Caco-2 (cell line): Measurements from ENCODE around the gene SORL1. TPM values are rescaled to one million over a fixed set of nuclear protein-coding genes. Genes with fewer than 3 reads are reported as not detected.
A peak's percentile ranks its signal among the peaks of the same experiment; 100 is the strongest.

Source experiments
- BruUV-seq: library from RNA; stranded (reverse); fragments of 400-500 nt; replicated peaks from 2 replicates; lab custom pipeline; 2021; lab: Mats Ljungman, UMichigan
- CTCF ChIA-PET: fragments of 300-600 bp; sonication (Branson Sonifier 250); formaldehyde crosslinking; loops from one replicate; lab custom pipeline; 2022; ENCODE audit warnings: antibody characterized with exemption; lab: Charles Lee
- POLR2A ChIA-PET: fragments of 300-600 bp; sonication (Branson Sonifier 250); formaldehyde crosslinking; loops from one replicate; lab custom pipeline; 2022; ENCODE audit warnings: antibody characterized with exemption; lab: Charles Lee
- DNase-seq, 2 experiments: peaks; one replicate each; pipeline versions ENCODE4 v3.0.0 to v3.0.0-alpha.2; 2020 to 2022
- H3K27me3 ChIP-seq: replicated peaks from 2 replicates; pipeline ENCODE4 v1.6.0; 2011; ENCODE audit warnings: low read length; ENCODE audit not compliant: control insufficient read depth, insufficient read depth
- H3K36me3 ChIP-seq: 2 replicates; pipeline ENCODE4 v1.5.1; 2011; ENCODE audit warnings: low read length; ENCODE audit not compliant: control insufficient read depth, insufficient read depth
- H3K4me1 ChIP-seq: fragments of 250-450 bp; sonication (Bioruptor Pico); 2 replicates; pipeline ENCODE4 v1.5.1; 2020; ENCODE audit warnings: mild to moderate bottlenecking
- H3K4me3 ChIP-seq: 2 replicates; pipeline ENCODE4 v1.5.1; 2011; ENCODE audit warnings: low read depth, mild to moderate bottlenecking, control low read depth, low read length
- H3K9me3 ChIP-seq: fragments of 250-450 bp; sonication (Bioruptor Pico); 2 replicates; pipeline ENCODE4 v1.5.1; 2020; ENCODE audit warnings: mild to moderate bottlenecking, moderate library complexity
- H3K27ac Mint-ChIP-seq: one replicate; pipeline ENCODE4 v1.8.0; 2022; ENCODE audit warnings: mixed read lengths; ENCODE audit not compliant: unreplicated experiment
- H3K27me3 Mint-ChIP-seq: one replicate; pipeline ENCODE4 v1.8.0; 2022; ENCODE audit warnings: mixed read lengths; ENCODE audit not compliant: insufficient read depth, unreplicated experiment
- H3K36me3 Mint-ChIP-seq: one replicate; pipeline ENCODE4 v1.8.0; 2022; ENCODE audit warnings: mild to moderate bottlenecking, mixed read lengths; ENCODE audit not compliant: insufficient read depth, unreplicated experiment
- H3K4me1 Mint-ChIP-seq: one replicate; pipeline ENCODE4 v1.8.0; 2022; ENCODE audit warnings: low read depth, mixed read lengths; ENCODE audit not compliant: unreplicated experiment
- H3K4me3 Mint-ChIP-seq: one replicate; pipeline ENCODE4 v1.8.0; 2022; ENCODE audit warnings: mild to moderate bottlenecking, moderate library complexity, mixed read lengths; ENCODE audit not compliant: unreplicated experiment
- H3K9me3 Mint-ChIP-seq: one replicate; pipeline ENCODE4 v1.8.0; 2022; ENCODE audit warnings: mixed read lengths; ENCODE audit not compliant: unreplicated experiment
- intact Hi-C: fragments of 100-400 bp; cut with micrococcal nuclease; formaldehyde crosslinking; loops from one replicate; pipeline ENCODE4 v1.10.0; 2022; ENCODE audit not compliant: unreplicated experiment
- total RNA-seq: library from RNA; stranded (reverse); gene quantifications from 2 replicates; pipeline ENCODE4 v1.2.3, GENCODE V29; 2022
- TF ChIP-seq, protein P1 (sequence below), 2 experiments: fragments of 200-600 bp in 1 of 2; IDR thresholded peaks; 1 replicate in 1 of 2; 2 replicates in 1 of 2; pipeline versions ENCODE4 v1.5.1 to v1.8.0; 2011 to 2022; ENCODE audit warnings: antibody characterized with exemption in 1 of 2, control low read depth in 1 of 2, inconsistent platforms in 1 of 2, low read depth in 1 of 2, low read length in 1 of 2, mild to moderate bottlenecking in 1 of 2, moderate library complexity in 1 of 2; ENCODE audit not compliant: insufficient read depth in 1 of 2, severe bottlenecking in 1 of 2, unreplicated experiment in 1 of 2

The SORL1 gene
- total RNA-seq, 1 experiment from 2014 or later = 26.3 TPM

DNA sequence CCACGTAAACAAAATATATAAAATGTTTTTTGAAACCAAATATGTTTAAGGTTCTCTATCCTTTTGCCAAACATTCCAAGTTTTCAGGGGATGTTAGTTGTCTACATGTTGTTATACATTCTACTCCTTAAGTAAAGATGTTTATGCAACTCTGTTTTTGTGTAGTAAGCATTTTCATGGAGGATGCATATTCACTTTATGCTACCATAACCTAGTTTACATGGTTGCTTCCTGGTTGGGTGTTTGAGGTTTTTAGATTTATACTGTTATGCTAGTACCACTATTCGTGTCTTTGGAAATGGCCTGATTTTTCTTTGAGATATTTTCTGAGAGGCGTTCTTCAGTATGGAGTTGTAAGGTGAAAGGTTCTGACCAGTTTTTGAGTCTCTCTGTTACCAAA, 131.7 kb downstream of the SORL1 start:
- ChIA-PET CTCF (no interaction called here), POLR2A (no interaction called here)
- peaks cover 14% of the 10 kb centered on the region for H3K9me3 Mint-ChIP-seq
- no peak for DNase-seq
- peaks cover 16% of the 10 kb centered on the region for H3K4me1 ChIP-seq
- peaks cover 5% of the 10 kb centered on the region for H3K9me3 ChIP-seq
- H3K4me3 Mint-ChIP-seq = no peak overlapping the region
- intact Hi-C loops = no loop called here
- no peaks in the 10 kb centered on the region for H3K27me3 ChIP-seq
- H3K27ac Mint-ChIP-seq = no peak overlapping the region
- no peaks in the 10 kb centered on the region for H3K4me1 Mint-ChIP-seq
- no peaks in the 10 kb centered on the region for H3K36me3 ChIP-seq
- no TSS peak for BruUV-seq
- no peaks in the 10 kb centered on the region for H3K27me3 Mint-ChIP-seq
- TF ChIP-seq, protein P1, sequence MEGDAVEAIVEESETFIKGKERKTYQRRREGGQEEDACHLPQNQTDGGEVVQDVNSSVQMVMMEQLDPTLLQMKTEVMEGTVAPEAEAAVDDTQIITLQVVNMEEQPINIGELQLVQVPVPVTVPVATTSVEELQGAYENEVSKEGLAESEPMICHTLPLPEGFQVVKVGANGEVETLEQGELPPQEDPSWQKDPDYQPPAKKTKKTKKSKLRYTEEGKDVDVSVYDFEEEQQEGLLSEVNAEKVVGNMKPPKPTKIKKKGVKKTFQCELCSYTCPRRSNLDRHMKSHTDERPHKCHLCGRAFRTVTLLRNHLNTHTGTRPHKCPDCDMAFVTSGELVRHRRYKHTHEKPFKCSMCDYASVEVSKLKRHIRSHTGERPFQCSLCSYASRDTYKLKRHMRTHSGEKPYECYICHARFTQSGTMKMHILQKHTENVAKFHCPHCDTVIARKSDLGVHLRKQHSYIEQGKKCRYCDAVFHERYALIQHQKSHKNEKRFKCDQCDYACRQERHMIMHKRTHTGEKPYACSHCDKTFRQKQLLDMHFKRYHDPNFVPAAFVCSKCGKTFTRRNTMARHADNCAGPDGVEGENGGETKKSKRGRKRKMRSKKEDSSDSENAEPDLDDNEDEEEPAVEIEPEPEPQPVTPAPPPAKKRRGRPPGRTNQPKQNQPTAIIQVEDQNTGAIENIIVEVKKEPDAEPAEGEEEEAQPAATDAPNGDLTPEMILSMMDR (IDR thresholded peaks at IDR 0.05; ENCODE audit: insufficient read depth in 1 of 2, low read depth in 1 of 2, low read length in 1 of 2, severe bottlenecking in 1 of 2, unreplicated experiment in 1 of 2) = no peak
- no peak overlapping the region for H3K4me3 ChIP-seq
- peaks cover 6% of the 10 kb centered on the region for H3K36me3 Mint-ChIP-seq

DNA sequence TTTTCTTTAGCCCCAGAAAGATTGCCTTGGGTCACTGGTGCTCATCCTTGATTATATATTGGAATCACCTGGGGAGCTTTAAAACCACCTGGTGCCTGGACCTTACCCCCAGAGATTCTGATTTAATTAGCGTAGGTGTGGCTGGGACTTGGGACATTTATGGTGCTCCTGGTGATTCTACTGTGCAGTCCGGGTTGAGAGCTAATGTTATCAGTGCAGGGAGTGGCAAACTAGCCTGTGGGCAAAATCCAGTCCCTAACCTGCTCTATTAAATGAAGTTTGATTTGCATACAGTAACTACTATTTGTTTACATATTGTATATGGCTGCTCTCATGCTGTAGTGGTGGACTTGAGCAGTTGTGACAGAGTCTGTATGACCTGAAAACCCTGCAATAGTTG, 134.6 kb downstream of the SORL1 start:
- TF ChIP-seq, protein P1 (IDR thresholded peaks at IDR 0.05; ENCODE audit: insufficient read depth in 1 of 2, low read depth in 1 of 2, low read length in 1 of 2, severe bottlenecking in 1 of 2, unreplicated experiment in 1 of 2) = no peak
- H3K27ac Mint-ChIP-seq = no peak overlapping the region
- no peaks in the 10 kb centered on the region for H3K4me1 Mint-ChIP-seq
- peak; percentile 44 to 71 for DNase-seq
- no peaks in the 10 kb centered on the region for H3K27me3 Mint-ChIP-seq
- H3K36me3 Mint-ChIP-seq = no peaks in the 10 kb centered on the region
- intact Hi-C loops = no loop called here
- Histone ChIP-seq H3K27me3 (no peaks in the 10 kb centered on the region), H3K36me3 (peaks cover 2% of the 10 kb centered on the region; the same call in 1 of the 2 replicates), H3K4me1 (peaks cover 16% of the 10 kb centered on the region), H3K4me3 (no peak overlapping the region), H3K9me3 (no peaks in the 10 kb centered on the region)
- ChIA-PET POLR2A (no interaction called here), CTCF (no interaction called here)
- no peak overlapping the region for H3K4me3 Mint-ChIP-seq
- H3K9me3 Mint-ChIP-seq = no peaks in the 10 kb centered on the region
- no TSS peak for BruUV-seq

DNA sequence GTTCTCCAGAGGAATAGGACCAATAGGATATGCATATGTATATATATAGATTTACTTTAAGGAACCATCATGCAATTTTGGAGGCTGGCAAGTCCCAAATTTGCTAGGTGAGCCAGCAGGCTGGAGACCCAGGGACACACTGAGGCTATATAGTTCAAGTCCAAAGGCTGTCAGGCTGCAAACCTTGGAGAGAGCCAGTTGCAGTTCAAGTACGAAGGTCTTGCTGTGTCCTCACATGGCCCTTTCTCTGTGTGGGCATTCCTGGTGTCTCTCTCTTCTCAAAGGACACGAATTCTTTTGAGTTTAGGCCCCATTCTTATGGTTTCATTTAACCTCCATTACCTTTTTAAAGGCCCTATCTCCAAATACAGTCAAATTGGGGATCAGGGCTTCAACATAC, 135.1 kb downstream of the SORL1 start:
- TF ChIP-seq, protein P1 (IDR thresholded peaks at IDR 0.05; ENCODE audit: insufficient read depth in 1 of 2, low read depth in 1 of 2, low read length in 1 of 2, severe bottlenecking in 1 of 2, unreplicated experiment in 1 of 2) = no peak
- H3K27me3 Mint-ChIP-seq = no peaks in the 10 kb centered on the region
- no TSS peak for BruUV-seq
- no peak for DNase-seq
- no peak overlapping the region for H3K27ac Mint-ChIP-seq
- POLR2A ChIA-PET = no interaction called here
- Histone ChIP-seq H3K4me3 (no peak overlapping the region), H3K4me1 (peaks cover 16% of the 10 kb centered on the region), H3K9me3 (no peaks in the 10 kb centered on the region), H3K36me3 (peaks cover 2% of the 10 kb centered on the region; the same call in 1 of the 2 replicates), H3K27me3 (no peaks in the 10 kb centered on the region)
- H3K36me3 Mint-ChIP-seq = peaks cover 3% of the 10 kb centered on the region
- no peaks in the 10 kb centered on the region for H3K9me3 Mint-ChIP-seq
- H3K4me3 Mint-ChIP-seq = no peak overlapping the region
- CTCF ChIA-PET = no interaction called here
- H3K4me1 Mint-ChIP-seq = no peaks in the 10 kb centered on the region
- intact Hi-C loops = no loop called here
